Measurements from ENCODE around the gene CMTM1. TPM values are rescaled to one million over a fixed set of nuclear protein-coding genes. Genes with fewer than 3 reads are reported as not detected.

CMTM1 gene
- total RNA-seq, 3 donors from 2014 or later: 3.1 to 6.1 (median 4.8) TPM

DNA sequence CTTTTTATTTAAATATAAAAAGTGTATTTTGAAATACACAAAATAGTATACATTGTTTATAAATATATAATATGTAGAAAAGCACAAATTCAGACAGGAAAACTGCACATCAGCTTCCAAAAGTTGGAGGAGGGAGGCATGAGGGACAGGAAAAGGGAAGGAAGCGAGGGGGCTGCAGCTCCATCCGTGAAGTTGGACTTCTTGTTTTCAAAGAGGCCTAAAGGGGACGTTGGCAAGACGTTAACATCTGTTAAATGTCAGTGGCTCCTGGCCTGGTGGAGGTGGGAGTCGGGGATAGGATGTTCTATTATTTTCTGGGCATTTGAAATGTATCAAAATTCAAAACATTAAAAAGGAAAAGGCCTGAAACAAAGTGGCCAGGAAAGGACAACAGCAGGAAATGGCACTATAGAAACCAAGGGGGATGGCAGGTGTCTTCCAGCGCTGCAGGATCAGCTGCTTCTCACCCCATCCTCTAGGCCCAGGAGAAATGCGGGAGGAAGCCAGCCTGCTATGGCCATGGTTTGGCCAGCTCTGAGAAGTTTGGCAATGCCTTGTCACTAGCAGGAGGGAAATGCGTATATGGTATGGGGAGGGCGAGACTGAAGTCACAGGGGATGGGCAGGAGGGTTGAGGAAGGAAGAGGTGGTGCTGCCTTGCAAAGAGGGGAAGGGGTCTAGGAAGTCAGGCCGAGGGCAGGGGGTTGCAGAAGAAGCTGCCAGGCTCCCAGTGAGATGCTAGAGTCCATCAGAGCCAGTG lies 19.4 kb downstream of the CMTM1 start:
- no peaks in the 10 kb centered on the region for H3K36me3 ChIP-seq (ENCODE audit: low read depth)
- no peaks in the 10 kb centered on the region for H3K4me1 ChIP-seq (ENCODE audit: low read depth)
- H3K4me3 ChIP-seq: no peak overlapping the region
- H3K9me3 ChIP-seq: no peaks in the 10 kb centered on the region
- DNase-seq (no peak), ATAC-seq (peak; percentile 25)
- TF ChIP-seq, protein P1, sequence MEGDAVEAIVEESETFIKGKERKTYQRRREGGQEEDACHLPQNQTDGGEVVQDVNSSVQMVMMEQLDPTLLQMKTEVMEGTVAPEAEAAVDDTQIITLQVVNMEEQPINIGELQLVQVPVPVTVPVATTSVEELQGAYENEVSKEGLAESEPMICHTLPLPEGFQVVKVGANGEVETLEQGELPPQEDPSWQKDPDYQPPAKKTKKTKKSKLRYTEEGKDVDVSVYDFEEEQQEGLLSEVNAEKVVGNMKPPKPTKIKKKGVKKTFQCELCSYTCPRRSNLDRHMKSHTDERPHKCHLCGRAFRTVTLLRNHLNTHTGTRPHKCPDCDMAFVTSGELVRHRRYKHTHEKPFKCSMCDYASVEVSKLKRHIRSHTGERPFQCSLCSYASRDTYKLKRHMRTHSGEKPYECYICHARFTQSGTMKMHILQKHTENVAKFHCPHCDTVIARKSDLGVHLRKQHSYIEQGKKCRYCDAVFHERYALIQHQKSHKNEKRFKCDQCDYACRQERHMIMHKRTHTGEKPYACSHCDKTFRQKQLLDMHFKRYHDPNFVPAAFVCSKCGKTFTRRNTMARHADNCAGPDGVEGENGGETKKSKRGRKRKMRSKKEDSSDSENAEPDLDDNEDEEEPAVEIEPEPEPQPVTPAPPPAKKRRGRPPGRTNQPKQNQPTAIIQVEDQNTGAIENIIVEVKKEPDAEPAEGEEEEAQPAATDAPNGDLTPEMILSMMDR (IDR thresholded peaks at IDR 0.05): no peak
- intact Hi-C loops (cut with DNase I, micrococcal nuclease): no loop called here

DNA sequence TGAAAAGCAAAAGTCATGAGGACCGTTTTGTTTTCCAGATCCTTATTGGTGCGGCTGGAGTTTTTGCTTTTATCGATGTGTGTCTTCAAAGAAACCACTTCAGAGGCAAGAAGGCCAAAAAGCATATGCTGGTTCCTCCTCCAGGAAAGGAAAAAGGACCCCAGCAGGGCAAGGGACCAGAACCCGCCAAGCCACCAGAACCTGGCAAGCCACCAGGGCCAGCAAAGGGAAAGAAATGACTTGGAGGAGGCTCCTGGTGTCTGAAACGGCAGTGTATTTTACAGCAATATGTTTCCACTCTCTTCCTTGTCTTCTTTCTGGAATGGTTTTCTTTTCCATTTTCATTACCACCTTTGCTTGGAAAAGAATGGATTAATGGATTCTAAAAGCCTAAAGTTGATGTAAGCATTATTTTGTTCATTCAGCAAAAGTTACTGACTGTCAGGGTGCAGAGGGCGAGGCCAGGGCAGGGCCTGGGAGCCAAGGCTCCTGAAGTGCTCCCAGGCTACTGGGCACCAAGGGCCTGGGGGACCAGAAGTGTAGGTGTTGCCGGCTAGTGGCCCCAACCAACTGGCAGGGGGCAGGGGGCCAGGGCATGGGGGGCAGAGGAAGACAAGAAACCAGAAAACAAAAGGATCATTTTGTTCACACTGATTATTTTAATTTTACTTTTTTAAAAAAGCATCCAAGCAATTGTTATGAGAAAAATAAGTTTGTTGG lies 21.8 kb downstream of the CMTM1 start:
- Histone ChIP-seq H3K4me1 (ENCODE audit: low read depth) (no peaks in the 10 kb centered on the region), H3K4me3 (no peak overlapping the region), H3K9me3 (no peaks in the 10 kb centered on the region), H3K36me3 (ENCODE audit: low read depth) (no peaks in the 10 kb centered on the region)
- ATAC-seq: no peak
- no peak for DNase-seq
- TF ChIP-seq, protein P1 (IDR thresholded peaks at IDR 0.05): no peak
- intact Hi-C loops (cut with DNase I, micrococcal nuclease): no loop called here

DNA sequence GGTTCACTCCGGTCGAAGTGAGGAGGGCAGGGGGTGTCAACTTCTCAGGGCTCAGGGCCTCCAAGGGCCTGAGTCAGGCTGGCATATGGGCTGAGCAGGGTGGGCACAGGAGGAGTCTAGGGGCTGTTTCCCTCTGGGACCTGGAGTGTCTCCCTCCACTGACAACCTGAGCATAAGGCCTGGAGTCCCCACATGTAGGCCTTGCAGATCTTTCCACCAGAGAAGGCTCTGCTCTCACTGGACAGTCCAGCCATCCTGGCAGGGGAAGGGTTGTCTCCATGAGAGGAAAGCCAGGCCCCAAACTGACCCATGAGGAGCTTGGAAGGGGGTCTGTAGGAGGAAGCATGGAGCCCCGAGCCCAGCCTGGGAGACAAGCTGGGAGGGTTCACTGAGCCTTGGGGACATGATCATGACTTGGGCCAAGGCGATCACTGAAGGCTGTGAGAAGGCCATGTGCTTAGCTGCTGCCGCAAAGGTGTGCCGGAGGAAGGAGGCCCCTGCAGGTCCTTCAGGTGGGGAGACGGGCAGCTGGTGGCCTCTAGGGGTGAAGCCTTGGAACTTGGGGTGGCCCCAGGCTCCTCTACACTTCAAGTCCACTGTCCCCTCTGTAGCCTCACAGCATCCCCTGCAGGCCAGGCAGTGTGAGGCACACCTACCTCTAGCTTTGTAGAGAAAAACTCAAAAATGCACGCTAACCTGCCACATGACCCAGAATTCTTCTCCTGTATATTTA lies 22.9 kb downstream of the CMTM1 start:
- H3K9me3 ChIP-seq: no peaks in the 10 kb centered on the region
- DNase-seq (peak; percentile 28 to 77 (median 59)), ATAC-seq (peak; percentile 87)
- intact Hi-C loops (cut with DNase I, micrococcal nuclease): no loop called here
- no peaks in the 10 kb centered on the region for H3K36me3 ChIP-seq (ENCODE audit: low read depth)
- no peaks in the 10 kb centered on the region for H3K4me1 ChIP-seq (ENCODE audit: low read depth)
- no peak overlapping the region for H3K4me3 ChIP-seq
- TF ChIP-seq, protein P1 (IDR thresholded peaks at IDR 0.05): peak; percentile 12

DNA sequence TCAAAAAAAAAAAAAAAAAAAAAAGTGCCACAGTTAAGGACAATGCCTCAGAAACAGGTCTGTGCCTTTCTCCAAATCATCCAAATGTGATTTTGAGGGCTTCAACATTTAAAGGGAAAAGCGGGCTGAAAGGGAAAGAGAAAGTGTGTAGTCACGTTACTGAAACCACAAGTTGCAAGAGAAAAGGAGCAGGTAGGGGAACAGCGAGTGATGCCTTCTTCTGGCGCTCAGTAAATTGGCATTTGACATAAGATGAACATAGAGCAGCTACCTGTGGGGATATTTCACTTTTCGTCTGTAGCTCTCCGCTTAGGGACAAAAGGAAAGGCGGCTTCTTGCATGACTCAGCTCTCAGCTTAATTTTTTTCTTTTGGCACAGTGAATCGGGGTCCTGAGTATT lies 24.1 kb downstream of the CMTM1 start:
- H3K36me3 ChIP-seq (ENCODE audit: low read depth): no peaks in the 10 kb centered on the region
- H3K4me3 ChIP-seq: no peak overlapping the region
- ATAC-seq (peak; percentile 27), DNase-seq (no peak)
- intact Hi-C loops (cut with DNase I, micrococcal nuclease): no loop called here
- H3K4me1 ChIP-seq (ENCODE audit: low read depth): no peaks in the 10 kb centered on the region
- TF ChIP-seq, protein P1 (IDR thresholded peaks at IDR 0.05): no peak
- no peaks in the 10 kb centered on the region for H3K9me3 ChIP-seq

DNA sequence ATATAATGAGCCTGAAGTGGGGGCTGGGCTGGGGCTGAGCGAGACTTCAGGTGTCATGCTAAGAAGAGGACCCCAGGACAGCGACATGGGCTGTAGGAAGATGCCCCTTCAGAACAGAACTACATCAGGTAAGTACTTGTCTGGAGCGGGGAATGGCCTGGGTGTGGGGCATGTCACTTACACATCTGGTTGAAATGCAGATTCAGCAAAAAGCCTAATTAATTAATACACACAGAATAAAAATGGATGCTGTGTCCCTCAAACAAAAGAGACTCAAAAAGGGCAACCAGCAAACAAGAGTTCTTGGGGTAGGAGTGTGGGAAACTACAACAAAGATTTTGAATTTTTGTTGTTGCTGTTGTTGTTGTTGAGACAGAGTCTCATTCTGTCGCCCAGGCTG lies 24.8 kb downstream of the CMTM1 start:
- ATAC-seq: no peak

More for the DNA sequence above, 24.8 kb downstream of the CMTM1 start:
- no peak for DNase-seq
- H3K4me1 ChIP-seq (ENCODE audit: low read depth): no peaks in the 10 kb centered on the region
- intact Hi-C loops (cut with DNase I, micrococcal nuclease): no loop called here
- no peaks in the 10 kb centered on the region for H3K36me3 ChIP-seq (ENCODE audit: low read depth)
- no peak overlapping the region for H3K4me3 ChIP-seq
- TF ChIP-seq, protein P1 (IDR thresholded peaks at IDR 0.05): no peak
- no peaks in the 10 kb centered on the region for H3K9me3 ChIP-seq
